Small intestine (tissue), 7 donors: ENCODE results near the gene LYRM4. TPM values are rescaled to one million over a fixed set of nuclear protein-coding genes. Genes with fewer than 3 reads are reported as not detected.

Experiments
- DNase-seq, 2 donors: peaks; one replicate each; pipeline versions ENCODE4 v3.0.0 to v3.0.0-alpha.2; 2013
- FAIRE-seq: peaks from 2 replicates; lab custom pipeline; 2012; peaks lifted over from hg19 to GRCh38; lab: Jason Lieb, UNC
- H3K27ac ChIP-seq, 3 donors: one replicate each; pipeline ENCODE4 v1.5.1; 2013; ENCODE audit warnings: low read length in 2 of 3, mild to moderate bottlenecking in 2 of 3, control low read depth in 1 of 3, inconsistent platforms in 1 of 3, low read depth in 1 of 3, moderate library complexity in 1 of 3
- H3K27me3 ChIP-seq, 3 donors: one replicate each; pipeline ENCODE4 v1.6.1; 2013; ENCODE audit warnings: low read length in 3 of 3, inconsistent platforms in 1 of 3; ENCODE audit not compliant: control insufficient read depth in 3 of 3, insufficient read depth in 3 of 3
- H3K36me3 ChIP-seq, 3 donors: one replicate each; pipeline ENCODE4 v1.6.1; 2013; ENCODE audit warnings: low read length in 3 of 3, inconsistent platforms in 1 of 3, low read depth in 1 of 3, mild to moderate bottlenecking in 1 of 3, moderate library complexity in 1 of 3; ENCODE audit not compliant: control insufficient read depth in 3 of 3, insufficient read depth in 2 of 3
- H3K4me1 ChIP-seq, 3 donors: one replicate each; pipeline ENCODE4 v1.6.1; 2013; ENCODE audit warnings: low read length in 2 of 3, inconsistent platforms in 1 of 3, low read depth in 1 of 3, mild to moderate bottlenecking in 1 of 3, moderate library complexity in 1 of 3; ENCODE audit not compliant: control insufficient read depth in 3 of 3, insufficient read depth in 2 of 3
- H3K4me3 ChIP-seq, 3 donors: one replicate each; pipeline ENCODE4 v1.5.1; 2013; ENCODE audit warnings: low read length in 3 of 3, control low read depth in 1 of 3, inconsistent platforms in 1 of 3, low read depth in 1 of 3, mild to moderate bottlenecking in 1 of 3, moderate library complexity in 1 of 3
- H3K9me3 ChIP-seq, 2 donors: one replicate each; pipeline ENCODE4 v1.6.1; 2013; ENCODE audit warnings: low read depth in 1 of 2, low read length in 1 of 2; ENCODE audit not compliant: control insufficient read depth in 2 of 2, insufficient read depth in 1 of 2
- WGBS, 3 donors: extraction: QIAGEN DNeasy Blood & Tissue Kit; methylation state at CpG; one replicate each; pipeline ENCODE4 v1.1.7; 2013; 5-methylcytosine and 5-hydroxymethylcytosine counted together
- polyA plus RNA-seq, 4 donors: library from polyadenylated mRNA; stranded (reverse) in 3 of 4; unstranded in 1 of 4; fragments of 200-250 nt in 3 of 4; fragments of 120-200 nt in 1 of 4; gene quantifications; one replicate each; pipeline versions ENCODE4 v1.2.1 to v1.2.3, GENCODE V29; 2013
- donor health status: healthy with polysubstance abuse.
- donor health status: control.
- donor health status: control.
- donor health status: Bipolar disorder and iron deficiency.
- donor health status: healthy.

The LYRM4 gene
- polyA plus RNA-seq, 4 donors = 6.5 to 20.5 (median 14.3) TPM

- H3K27ac ChIP-seq = no peak overlapping the region
- no peak for FAIRE-seq
- 89 to 94% (median 90%) methylated on average over 3 of the region's 3 CpGs for WGBS, 3 donors
Observed at GRCh38 chr6:5081182-5081581, 179.6 kb downstream of the LYRM4 start.

GRCh38 chr6:5080574-5080973, 180.2 kb downstream of the LYRM4 start:
- no peaks in the 10 kb centered on the region for H3K36me3 ChIP-seq
- DNase-seq = no peak
- peaks cover 3 to 8% (median 5%) of the 10 kb centered on the region in 3 donors for H3K27me3 ChIP-seq
- 60 to 75% (median 75%) methylated on average over 3 of the region's 3 CpGs for WGBS, 3 donors
- H3K27ac ChIP-seq = no peak overlapping the region
- no peak overlapping the region for H3K4me3 ChIP-seq
- peaks cover 0 to 12% (median 0%) of the 10 kb centered on the region in 3 donors for H3K4me1 ChIP-seq
- H3K9me3 ChIP-seq = no peaks in the 10 kb centered on the region
- no peak for FAIRE-seq

More at GRCh38 chr6:5081182-5081581, 179.6 kb downstream of the LYRM4 start:
- Histone ChIP-seq H3K27me3 (peaks cover 3 to 14% (median 8%) of the 10 kb centered on the region in 3 donors), H3K9me3 (no peaks in the 10 kb centered on the region), H3K4me3 (no peak overlapping the region), H3K4me1 (peaks cover 0 to 14% (median 0%) of the 10 kb centered on the region in 3 donors), H3K36me3 (no peaks in the 10 kb centered on the region)
- no peak for DNase-seq

GRCh38 chr6:5079692-5080091, 181.1 kb downstream of the LYRM4 start:
- peaks cover 0 to 3% of the 10 kb centered on the region in 2 donors for H3K9me3 ChIP-seq
- H3K4me1 ChIP-seq = peaks cover 0 to 12% (median 0%) of the 10 kb centered on the region in 3 donors
- H3K4me3 ChIP-seq = no peak overlapping the region
- DNase-seq (no peak), FAIRE-seq (no peak)
- 81 to 90% (median 87%) methylated on average over 2 of the region's 2 CpGs for WGBS, 3 donors
- no peak overlapping the region for H3K27ac ChIP-seq
- peaks cover 0 to 3% (median 3%) of the 10 kb centered on the region in 3 donors for H3K27me3 ChIP-seq
- no peaks in the 10 kb centered on the region for H3K36me3 ChIP-seq

GRCh38 chr6:5078121-5078669, 182.6 kb downstream of the LYRM4 start:
- Histone ChIP-seq H3K4me3 (no peak overlapping the region), H3K9me3 (peaks cover 0 to 3% of the 10 kb centered on the region in 2 donors), H3K27ac (no peak overlapping the region), H3K36me3 (no peaks in the 10 kb centered on the region), H3K4me1 (peaks cover 0 to 11% (median 0%) of the 10 kb centered on the region in 3 donors), H3K27me3 (no peaks in the 10 kb centered on the region)
- no peak for FAIRE-seq
- DNase-seq = no peak
- WGBS, 3 donors = 59 to 63% (median 63%) methylated on average over 5 of the region's 5 CpGs

GRCh38 chr6:5076931-5077330, 183.8 kb downstream of the LYRM4 start:
- FAIRE-seq = no peak
- H3K27ac ChIP-seq = no peak overlapping the region
- 89 to 95% (median 93%) methylated on average over 11 of the region's 11 CpGs for WGBS, 3 donors
- H3K36me3 ChIP-seq = no peaks in the 10 kb centered on the region
- DNase-seq = no peak
- no peak overlapping the region for H3K4me3 ChIP-seq
- H3K9me3 ChIP-seq = peaks cover 0 to 3% of the 10 kb centered on the region in 2 donors
- H3K27me3 ChIP-seq = no peaks in the 10 kb centered on the region
- H3K4me1 ChIP-seq = peaks cover 0 to 3% (median 0%) of the 10 kb centered on the region in 3 donors

GRCh38 chr6:5073992-5074391, 186.8 kb downstream of the LYRM4 start:
- WGBS, 3 donors = 76 to 81% (median 78%) methylated on average over 3 of the region's 3 CpGs
- FAIRE-seq = no peak

GRCh38 chr6:5072440-5072839, 188.3 kb downstream of the LYRM4 start:
- no peak for FAIRE-seq

More at GRCh38 chr6:5073992-5074391, 186.8 kb downstream of the LYRM4 start:
- Histone ChIP-seq H3K27me3 (no peaks in the 10 kb centered on the region), H3K9me3 (peaks cover 0 to 3% of the 10 kb centered on the region in 2 donors), H3K4me1 (peaks cover 0 to 3% (median 0%) of the 10 kb centered on the region in 3 donors), H3K36me3 (no peaks in the 10 kb centered on the region), H3K27ac (no peak overlapping the region), H3K4me3 (no peak overlapping the region)
- no peak for DNase-seq

GRCh38 chr6:5071216-5071615, 189.5 kb downstream of the LYRM4 start:
- Histone ChIP-seq H3K36me3 (no peaks in the 10 kb centered on the region), H3K27ac (no peak overlapping the region), H3K27me3 (no peaks in the 10 kb centered on the region), H3K4me3 (no peak overlapping the region), H3K4me1 (peaks cover 0 to 3% (median 0%) of the 10 kb centered on the region in 3 donors), H3K9me3 (peaks cover 2 to 10% of the 10 kb centered on the region in 2 donors)
- DNase-seq (no peak), FAIRE-seq (no peak)
- WGBS, 3 donors = 30 to 67% (median 56%) methylated on average over 2 of the region's 2 CpGs

More at GRCh38 chr6:5072440-5072839, 188.3 kb downstream of the LYRM4 start:
- H3K4me1 ChIP-seq = peaks cover 0 to 3% (median 0%) of the 10 kb centered on the region in 3 donors
- no peak overlapping the region for H3K27ac ChIP-seq
- no peaks in the 10 kb centered on the region for H3K27me3 ChIP-seq
- no peak overlapping the region for H3K4me3 ChIP-seq
- WGBS, 3 donors = 62 to 83% (median 81%) methylated on average over 7 of the region's 7 CpGs
- H3K36me3 ChIP-seq = no peaks in the 10 kb centered on the region
- no peak for DNase-seq
- H3K9me3 ChIP-seq = peaks cover under 1 to 3% of the 10 kb centered on the region in 2 donors
